Measurements from ENCODE around the gene ITK.

Gene ITK

GRCh38 chr5:157278319-157279037 is 97.8 kb downstream of the ITK start:
- H3K27me3 ChIP-seq (replicated peaks) = no peaks in the 10 kb centered on the region
- in situ Hi-C loops (cut with HindIII; ENCODE audit: low pct_ligation_motif_present, low sequenced_read_pairs) = no loop called here
- no peak for TF ChIP-seq CTCF (IDR thresholded peaks at IDR 0.05; ENCODE audit: low read depth, low read length, missing control alignments)
- H3K36me3 ChIP-seq (replicated peaks) = no peaks in the 10 kb centered on the region
- H3K27ac ChIP-seq = no peak overlapping the region
- H3K4me3 ChIP-seq (ENCODE audit: low read depth, low read length) = no peak overlapping the region
- no peak for DNase-seq

- Histone ChIP-seq H3K27ac (no peak overlapping the region), H3K4me3 (ENCODE audit: low read depth, low read length) (no peak overlapping the region), H3K36me3 (replicated peaks) (no peaks in the 10 kb centered on the region), H3K27me3 (replicated peaks) (no peaks in the 10 kb centered on the region)
- DNase-seq = no peak
- no peak for TF ChIP-seq CTCF (IDR thresholded peaks at IDR 0.05; ENCODE audit: low read depth, low read length, missing control alignments)
- in situ Hi-C loops (cut with HindIII; ENCODE audit: low pct_ligation_motif_present, low sequenced_read_pairs) = no loop called here
Observed at GRCh38 chr5:157279605-157280239, 99.1 kb downstream of the ITK start.

- TF ChIP-seq CTCF (IDR thresholded peaks at IDR 0.05; ENCODE audit: low read depth, low read length, missing control alignments) = no peak
- no peaks in the 10 kb centered on the region for H3K27me3 ChIP-seq (replicated peaks)
- no peak overlapping the region for H3K4me3 ChIP-seq (ENCODE audit: low read depth, low read length)
- in situ Hi-C loops (cut with HindIII; ENCODE audit: low pct_ligation_motif_present, low sequenced_read_pairs) = no loop called here
- H3K36me3 ChIP-seq (replicated peaks) = no peaks in the 10 kb centered on the region
- peak; percentile 22 for DNase-seq
- H3K27ac ChIP-seq = peak overlapping the region; percentile 16
Observed at GRCh38 chr5:157280927-157281326, 100.3 kb downstream of the ITK start.

DNA sequence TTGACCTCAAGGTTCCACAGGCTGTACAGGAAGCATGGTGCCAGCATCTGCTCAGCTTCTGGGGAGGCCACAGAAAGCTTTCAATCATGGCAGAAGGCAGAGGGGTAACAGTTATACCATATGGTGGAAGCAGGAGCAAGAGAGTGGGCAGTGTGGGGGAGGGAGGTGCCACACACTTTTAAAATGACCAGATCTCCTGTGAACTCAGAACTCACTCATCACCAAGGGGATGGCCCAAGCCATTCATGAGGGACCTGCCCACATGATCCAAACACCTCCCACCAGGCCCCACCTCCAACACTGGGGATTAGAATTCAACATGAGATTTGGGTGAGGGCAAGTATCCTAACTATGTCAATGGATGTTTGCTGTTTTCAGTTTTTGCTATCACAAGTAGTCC is 101.5 kb downstream of the ITK start:
- in situ Hi-C loops (cut with HindIII; ENCODE audit: low pct_ligation_motif_present, low sequenced_read_pairs) = no loop called here
- Histone ChIP-seq H3K36me3 (replicated peaks) (no peaks in the 10 kb centered on the region), H3K27ac (no peak overlapping the region), H3K27me3 (replicated peaks) (no peaks in the 10 kb centered on the region), H3K4me3 (ENCODE audit: low read depth, low read length) (no peak overlapping the region)
- no peak for DNase-seq
- TF ChIP-seq CTCF (IDR thresholded peaks at IDR 0.05; ENCODE audit: low read depth, low read length, missing control alignments) = no peak

DNA sequence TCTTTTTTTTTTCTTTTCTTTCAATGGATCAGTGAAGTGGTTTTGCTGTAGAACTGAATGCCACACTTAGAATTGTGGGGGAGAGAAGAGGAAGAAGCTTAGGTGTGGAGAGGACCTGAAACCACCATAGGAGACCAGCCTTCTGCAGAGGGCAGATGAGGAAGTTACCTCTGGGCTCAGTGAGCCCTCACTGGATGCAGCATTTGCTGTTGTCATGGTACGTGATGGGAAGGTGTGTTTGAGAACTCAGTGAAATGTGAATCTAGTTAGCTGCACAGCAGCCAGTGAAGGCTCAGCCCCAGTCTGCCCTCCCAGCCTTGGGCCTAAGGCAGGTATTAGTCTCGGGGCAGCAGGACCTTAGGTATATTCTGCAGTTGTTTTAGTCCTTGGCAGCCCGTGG is 102.8 kb downstream of the ITK start:
- in situ Hi-C loops (cut with HindIII; ENCODE audit: low pct_ligation_motif_present, low sequenced_read_pairs) = no loop called here
- DNase-seq = no peak
- no peak for TF ChIP-seq CTCF (IDR thresholded peaks at IDR 0.05; ENCODE audit: low read depth, low read length, missing control alignments)
- Histone ChIP-seq H3K36me3 (replicated peaks) (no peaks in the 10 kb centered on the region), H3K4me3 (ENCODE audit: low read depth, low read length) (no peak overlapping the region), H3K27ac (no peak overlapping the region), H3K27me3 (replicated peaks) (no peaks in the 10 kb centered on the region)
